ENCODE measurements around the gene HIF3A. TPM values are rescaled to one million over a fixed set of nuclear protein-coding genes. Genes with fewer than 3 reads are reported as not detected.

Gene HIF3A
- total and polyA plus RNA-seq, 2 of the 8 experiments (the other 6 are each of a cell fraction or from before 2014, with no cell fraction given) = 38.6 to 38.8 TPM

DNA sequence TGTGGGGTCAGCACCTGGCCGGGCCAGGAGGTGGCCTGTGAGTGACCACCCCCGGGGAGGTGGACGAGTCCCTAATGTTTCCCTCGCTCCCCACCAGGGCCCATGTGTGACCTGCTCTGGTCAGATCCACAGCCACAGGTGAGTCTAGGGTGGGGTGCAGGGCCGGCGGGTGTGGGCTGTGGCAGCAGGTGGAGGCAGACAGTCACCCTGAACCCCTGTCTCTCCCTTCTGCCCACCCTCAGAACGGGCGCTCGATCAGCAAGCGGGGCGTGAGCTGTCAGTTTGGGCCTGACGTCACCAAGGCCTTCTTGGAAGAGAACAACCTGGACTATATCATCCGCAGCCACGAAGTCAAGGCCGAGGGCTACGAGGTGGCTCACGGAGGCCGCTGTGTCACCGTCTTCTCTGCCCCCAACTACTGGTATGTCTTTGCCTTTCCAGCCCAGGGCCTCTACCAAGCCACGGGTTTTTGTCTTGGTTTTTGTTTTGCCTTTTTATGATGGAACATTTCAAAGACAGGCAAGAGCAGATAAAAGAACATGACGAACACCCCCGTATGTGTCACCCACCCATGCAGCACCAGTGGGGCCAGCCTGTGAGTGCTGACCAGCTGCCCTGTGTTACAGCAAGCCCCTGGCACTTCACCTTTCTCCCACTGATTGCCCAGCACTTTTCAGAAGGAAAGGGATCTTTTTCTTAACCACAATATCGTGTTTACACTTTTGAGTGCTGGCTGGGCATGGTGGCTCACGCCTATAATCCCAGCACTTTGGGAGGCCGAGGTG, 91.7 kb downstream of the HIF3A start:
- no peaks in the 10 kb centered on the region; the same call in 1 of the 2 replicates for H3K79me1 ChIP-seq (ENCODE audit: low read depth, low read length)
- H3K56ac ChIP-seq (replicated peaks; ENCODE audit: insufficient read length, low read depth, low read length) = no peak overlapping the region
- H2BK12ac ChIP-seq (ENCODE audit: low read depth, low read length) = no peak overlapping the region
- no peaks in the 10 kb centered on the region; a peak in 1 of 4 replicates for H3K9me3 ChIP-seq (ENCODE audit: insufficient read depth in 2 of 2, low read depth in 1 of 2, low read length in 1 of 2)
- H3K4me3 ChIP-seq (ENCODE audit: extremely low read depth in 1 of 4, insufficient read depth in 2 of 4, low read depth in 3 of 4, low read length in 4 of 4) = no peak overlapping the region
- TF ChIP-seq POLR2AphosphoS5 (IDR thresholded peaks at IDR 0.05; ENCODE audit: low read depth, low read length) (no peak), SIN3A (conservative IDR thresholded peaks at IDR 0.05 in 1 of 2, IDR thresholded peaks at IDR 0.05 in 1 of 2; ENCODE audit: low read depth in 1 of 2, low read length in 2 of 2) (no peak), CBX8 (IDR thresholded peaks at IDR 0.05; ENCODE audit: borderline replicate concordance, low read depth, low read length) (no peak)
- 84% methylated on average over 24 of the region's 25 CpGs; no CpG with 5 or more reads in 1 of the 2 experiments for WGBS, 2 experiments (ENCODE audit: extremely low coverage in 1 of 2, insufficient coverage in 1 of 2, insufficient read length in 1 of 2, insufficient replicate concordance in 2 of 2, low coverage in 1 of 2, low lambda C conversion rate in 2 of 2, missing lambda C conversion rate in 1 of 2)
- H3K4me2 ChIP-seq (ENCODE audit: insufficient read depth in 1 of 2, low read depth in 2 of 2, low read length in 2 of 2) = no peak overlapping the region
- H4K5ac ChIP-seq (ENCODE audit: insufficient read length, low read depth, low read length) = no peak overlapping the region
- no peaks in the 10 kb centered on the region for H3K27me3 ChIP-seq (replicated peaks in 1 of 4; ENCODE audit: control insufficient read depth in 3 of 4, extremely low read depth in 1 of 4, insufficient read depth in 3 of 4, low read length in 3 of 4)
- ChIA-PET POLR2A (ENCODE audit: partially characterized antibody) (no interaction called here), CTCF (ENCODE audit: partially characterized antibody) (interaction anchor here (0.6 to 3.9 kb wide), 5 partner anchors 42 to 1374 kb away, joined by 3 to 15 read pairs (median 3); partner anchors contain the start of gene PPP5C)
- H2AFZ ChIP-seq (ENCODE audit: low read length) = no peak overlapping the region
- H3K9ac ChIP-seq (replicated peaks in 1 of 4; ENCODE audit: extremely low read depth in 1 of 4, low read depth in 3 of 4, low read length in 3 of 4) = no peak overlapping the region
- peaks cover 0 to 2% (median 0%) of the 10 kb centered on the region in 4 experiments; a peak in 3 of 7 replicates for H3K4me1 ChIP-seq (replicated peaks in 1 of 4; ENCODE audit: control insufficient read depth in 3 of 4, insufficient read depth in 4 of 4, low read length in 3 of 4)
- H4K8ac ChIP-seq (ENCODE audit: extremely low read depth, insufficient read depth, low read length) = no peak overlapping the region
- H2AK5ac ChIP-seq (ENCODE audit: low read depth, low read length) = no peak overlapping the region
- no peak overlapping the region for H2BK120ac ChIP-seq (replicated peaks; ENCODE audit: low read depth, low read length)
- no peak overlapping the region for H2BK15ac ChIP-seq (ENCODE audit: low read length)
- no peak overlapping the region for H3K23ac ChIP-seq (ENCODE audit: insufficient read length)
- no peak overlapping the region for H3K14ac ChIP-seq (ENCODE audit: insufficient read length)
- H3K4ac ChIP-seq (replicated peaks; ENCODE audit: insufficient read length, low read depth, low read length) = no peak overlapping the region
- no peak overlapping the region for H3K18ac ChIP-seq (ENCODE audit: extremely low read depth, low read length)
- FAIRE-seq (no peak), DNase-seq (ENCODE audit: low read depth in 1 of 2, low spot score in 2 of 2) (no peak)
- H4K91ac ChIP-seq (replicated peaks; ENCODE audit: insufficient read length, low read length) = no peak overlapping the region
- no peak overlapping the region for H3K27ac ChIP-seq (ENCODE audit: low read depth, low read length)
- H3K79me2 ChIP-seq (ENCODE audit: control insufficient read depth in 1 of 2, insufficient read depth in 2 of 2, low read length in 2 of 2) = no peaks in the 10 kb centered on the region
- peaks cover 11 to 64% (median 51%) of the 10 kb centered on the region in 4 experiments; a peak in 6 of 8 replicates for H3K36me3 ChIP-seq (ENCODE audit: control insufficient read depth in 2 of 4, insufficient read depth in 4 of 4, low read length in 3 of 4)
- no peak overlapping the region for H2BK20ac ChIP-seq (ENCODE audit: low read length)
- H4K20me1 ChIP-seq (replicated peaks in 1 of 2; ENCODE audit: control insufficient read depth in 1 of 2, insufficient read depth in 2 of 2, low read length in 2 of 2) = peaks cover 2 to 11% of the 10 kb centered on the region in 2 experiments
- H3K23me2 ChIP-seq (ENCODE audit: low read depth, low read length) = no peaks in the 10 kb centered on the region
- no peak overlapping the region for H2BK5ac ChIP-seq (ENCODE audit: low read depth, low read length)

All from H1 (cell line).